ENCODE measurements around the gene BAZ2A. TPM values are rescaled to one million over a fixed set of nuclear protein-coding genes. Genes with fewer than 3 reads are reported as not detected.

Gene BAZ2A
- total RNA-seq, 1 experiment from 2014 or later: 106 TPM

DNA sequence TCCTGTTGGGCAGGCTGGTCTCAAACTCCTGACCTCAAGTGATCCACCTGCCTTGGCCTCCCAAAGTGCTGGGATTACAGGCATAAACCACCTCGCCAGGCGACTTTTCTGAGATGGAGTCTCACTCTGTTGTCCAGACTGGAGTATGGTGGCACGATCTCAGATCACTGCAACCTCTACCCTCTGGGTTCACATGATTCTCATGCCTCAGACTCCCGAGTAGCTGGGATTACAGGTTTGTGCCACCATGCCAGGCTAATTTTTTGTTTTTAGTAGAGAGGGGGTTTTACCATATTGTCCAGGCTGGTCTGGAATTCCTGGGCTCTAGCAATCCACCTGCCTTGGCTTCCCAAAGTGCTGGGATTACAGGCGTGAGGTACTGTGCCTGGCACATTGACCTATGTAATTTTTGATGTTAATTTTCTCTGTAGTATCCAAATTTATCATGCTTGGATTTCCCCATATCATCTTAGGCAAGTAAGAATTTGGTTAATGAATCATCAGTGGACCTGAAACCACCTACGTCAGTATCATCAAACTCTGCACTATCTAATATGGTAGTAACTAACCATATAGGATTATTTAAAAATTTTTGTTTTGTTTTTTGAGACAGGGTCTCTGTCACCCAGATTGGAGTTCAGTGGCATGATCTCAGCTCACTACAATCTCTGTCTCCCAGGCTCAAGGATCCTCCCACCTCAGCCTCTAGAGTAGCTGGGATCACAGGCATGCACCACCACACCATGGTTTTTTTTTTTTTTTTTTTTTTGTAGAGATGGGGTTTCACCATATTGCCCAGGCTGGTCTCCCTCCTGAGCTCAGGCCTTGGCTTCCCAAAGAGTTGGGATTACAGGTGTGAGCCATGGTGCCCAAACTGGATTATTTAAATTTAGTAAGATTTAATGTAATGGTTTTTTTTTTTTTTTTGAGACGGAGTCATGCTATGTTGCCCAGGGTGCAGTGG is 27.6 kb upstream of the BAZ2A start:
- Histone ChIP-seq H3K9me2 (ENCODE audit: insufficient read depth) (no peaks in the 10 kb centered on the region), H3K9ac (ENCODE audit: low read length) (no peak overlapping the region), H3K4me3 (replicated peaks in 1 of 2; ENCODE audit: low read depth in 1 of 2, low read length in 2 of 2) (no peak overlapping the region), H3K79me2 (ENCODE audit: insufficient read depth, low read length) (peaks cover under 1% of the 10 kb centered on the region; the same call in 1 of the 2 replicates), H4K20me1 (ENCODE audit: insufficient read depth) (0 out of 2 replicates have a peak, but pooled peaks cover under 1% of the 10 kb centered on the region), H3K27ac (ENCODE audit: low read depth, low read length) (no peak overlapping the region), H3K36me3 (ENCODE audit: control insufficient read depth in 1 of 2, insufficient read depth in 2 of 2, low read length in 2 of 2) (peaks cover 0 to 1% of the 10 kb centered on the region in 2 experiments; a peak in 1 of 4 replicates), H3K4me1 (ENCODE audit: control insufficient read depth in 1 of 2, insufficient read depth in 2 of 2, low read length in 2 of 2) (peaks cover 0 to 3% of the 10 kb centered on the region in 2 experiments; a peak in 1 of 4 replicates), H3K4me2 (ENCODE audit: low read length) (no peak overlapping the region), H3K27me3 (ENCODE audit: insufficient read depth, low read length) (no peaks in the 10 kb centered on the region), H3K9me3 (ENCODE audit: control insufficient read depth in 1 of 2, insufficient read depth in 1 of 2, low read depth in 1 of 2, low read length in 2 of 2) (no peaks in the 10 kb centered on the region), H2AFZ (ENCODE audit: low read depth, low read length, poor library complexity, severe bottlenecking) (no peak overlapping the region)
- intact Hi-C loops (cut with micrococcal nuclease): no loop called here
- ChIA-PET CTCF (no interaction called here), POLR2A (no interaction called here), RAD21 (ENCODE audit: low non-redundant PET in 1 of 2, low total read pairs in 2 of 2, uncharacterized antibody in 2 of 2, unreplicated experiment in 2 of 2) (no interaction called here)
- no peak for ATAC-seq
- TF ChIP-seq EZH2phosphoT487 (IDR thresholded peaks at IDR 0.05; ENCODE audit: borderline replicate concordance) (no peak), ZFX (IDR thresholded peaks at IDR 0.05) (no peak), ELF1 (IDR thresholded peaks at IDR 0.05; ENCODE audit: borderline replicate concordance, low read depth) (no peak), CBX3 (IDR thresholded peaks at IDR 0.05; ENCODE audit: low read depth) (no peak), EGR1 (IDR thresholded peaks at IDR 0.05; ENCODE audit: low read depth) (no peak), YY1 (IDR thresholded peaks at IDR 0.05; ENCODE audit: extremely low read depth, insufficient replicate concordance, low read depth, low read length) (no peak), REST (IDR thresholded peaks at IDR 0.05; ENCODE audit: low read depth) (no peak), SP1 (IDR thresholded peaks at IDR 0.05; ENCODE audit: low read depth) (no peak), ZBTB33 (IDR thresholded peaks at IDR 0.05; ENCODE audit: extremely low read depth, insufficient replicate concordance, low read length) (no peak), RAD21 (IDR thresholded peaks at IDR 0.05; ENCODE audit: low read depth) (no peak), ATF3 (IDR thresholded peaks at IDR 0.05) (no peak), POLR2A (IDR thresholded peaks at IDR 0.05; ENCODE audit: borderline replicate concordance, extremely low read depth, insufficient read depth, insufficient read length) (no peak)
- TF ChIP-seq, protein P1, sequence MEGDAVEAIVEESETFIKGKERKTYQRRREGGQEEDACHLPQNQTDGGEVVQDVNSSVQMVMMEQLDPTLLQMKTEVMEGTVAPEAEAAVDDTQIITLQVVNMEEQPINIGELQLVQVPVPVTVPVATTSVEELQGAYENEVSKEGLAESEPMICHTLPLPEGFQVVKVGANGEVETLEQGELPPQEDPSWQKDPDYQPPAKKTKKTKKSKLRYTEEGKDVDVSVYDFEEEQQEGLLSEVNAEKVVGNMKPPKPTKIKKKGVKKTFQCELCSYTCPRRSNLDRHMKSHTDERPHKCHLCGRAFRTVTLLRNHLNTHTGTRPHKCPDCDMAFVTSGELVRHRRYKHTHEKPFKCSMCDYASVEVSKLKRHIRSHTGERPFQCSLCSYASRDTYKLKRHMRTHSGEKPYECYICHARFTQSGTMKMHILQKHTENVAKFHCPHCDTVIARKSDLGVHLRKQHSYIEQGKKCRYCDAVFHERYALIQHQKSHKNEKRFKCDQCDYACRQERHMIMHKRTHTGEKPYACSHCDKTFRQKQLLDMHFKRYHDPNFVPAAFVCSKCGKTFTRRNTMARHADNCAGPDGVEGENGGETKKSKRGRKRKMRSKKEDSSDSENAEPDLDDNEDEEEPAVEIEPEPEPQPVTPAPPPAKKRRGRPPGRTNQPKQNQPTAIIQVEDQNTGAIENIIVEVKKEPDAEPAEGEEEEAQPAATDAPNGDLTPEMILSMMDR (IDR thresholded peaks at IDR 0.05 in 2 of 3, conservative IDR thresholded peaks at IDR 0.05 in 1 of 3; ENCODE audit: borderline replicate concordance in 1 of 3, insufficient read depth in 1 of 3, low read depth in 2 of 3, low read length in 2 of 3): no peak
- TF ChIP-seq, protein P2, sequence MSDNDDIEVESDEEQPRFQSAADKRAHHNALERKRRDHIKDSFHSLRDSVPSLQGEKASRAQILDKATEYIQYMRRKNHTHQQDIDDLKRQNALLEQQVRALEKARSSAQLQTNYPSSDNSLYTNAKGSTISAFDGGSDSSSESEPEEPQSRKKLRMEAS (IDR thresholded peaks at IDR 0.05): no peak
- BruUV-seq (replicated peaks): no TSS peak
- no peak for DNase-seq (ENCODE audit: low read depth, low spot score)
